Measurements from ENCODE around the gene ZNF813.
"Not testable (repeated sequence)": the region's sequence is repeated elsewhere in the genome, so short reads cannot be mapped to it uniquely, and the experiment has no call there.

Gene ZNF813

GRCh38 chr19:53432088-53432661, 35.4 kb upstream of the ZNF813 start:
- TF ChIP-seq CTCF (conservative IDR thresholded peaks at IDR 0.05; ENCODE audit: low read depth): no peak
- peak; percentile 3 for DNase-seq (ENCODE audit: low spot score)
- ChIA-PET POLR2A (ENCODE audit: low non-redundant PET) (interaction anchor here (0.7 to 1.0 kb wide), 2 partner anchors 19 to 1228 kb away, joined by 3 read pairs; no protein-coding TSS in a partner anchor), CTCF (interaction anchor here (0.6 kb wide), 1 partner anchor 53 kb away, joined by 3 read pairs; no protein-coding TSS in a partner anchor)
- H3K27ac ChIP-seq: peak overlapping the region; percentile 80

- POLR2A ChIA-PET (ENCODE audit: low non-redundant PET); H3K27ac ChIP-seq; DNase-seq (ENCODE audit: low spot score); CTCF ChIA-PET: not testable (repeated sequence)
Observed at GRCh38 chr19:53443809-53444208, 23.7 kb upstream of the ZNF813 start.

- POLR2A ChIA-PET (ENCODE audit: low non-redundant PET); CTCF ChIA-PET; DNase-seq (ENCODE audit: low spot score); H3K27ac ChIP-seq: not testable (repeated sequence)
Observed at GRCh38 chr19:53447196-53447595, 20.3 kb upstream of the ZNF813 start.

- DNase-seq (ENCODE audit: low spot score): no peak
- ChIA-PET POLR2A (ENCODE audit: low non-redundant PET) (no interaction called here), CTCF (no interaction called here)
Observed at GRCh38 chr19:53455828-53456227, 11.7 kb upstream of the ZNF813 start.

GRCh38 chr19:53460131-53460721, 7.3 kb upstream of the ZNF813 start:
- CTCF ChIA-PET; DNase-seq (ENCODE audit: low spot score); H3K27ac ChIP-seq; POLR2A ChIA-PET (ENCODE audit: low non-redundant PET): not testable (repeated sequence)

More at GRCh38 chr19:53455828-53456227, 11.7 kb upstream of the ZNF813 start:
- no peak for TF ChIP-seq CTCF (conservative IDR thresholded peaks at IDR 0.05; ENCODE audit: low read depth)
- no peak overlapping the region for H3K27ac ChIP-seq

GRCh38 chr19:53461866-53462265, 5.7 kb upstream of the ZNF813 start:
- TF ChIP-seq CTCF (conservative IDR thresholded peaks at IDR 0.05; ENCODE audit: low read depth): no peak
- ChIA-PET CTCF (no interaction called here), POLR2A (ENCODE audit: low non-redundant PET) (no interaction called here)
- no peak overlapping the region for H3K27ac ChIP-seq
- DNase-seq (ENCODE audit: low spot score): no peak

- POLR2A ChIA-PET (ENCODE audit: low non-redundant PET): no interaction called here
- no peak overlapping the region for H3K27ac ChIP-seq
- TF ChIP-seq CTCF (conservative IDR thresholded peaks at IDR 0.05; ENCODE audit: low read depth): no peak
- CTCF ChIA-PET: no interaction called here
- no peak for DNase-seq (ENCODE audit: low spot score)
Observed at GRCh38 chr19:53462861-53463260, 4.7 kb upstream of the ZNF813 start.

GRCh38 chr19:53463263-53463662, 4.3 kb upstream of the ZNF813 start:
- H3K27ac ChIP-seq: no peak overlapping the region
- CTCF ChIA-PET: no interaction called here
- TF ChIP-seq CTCF (conservative IDR thresholded peaks at IDR 0.05; ENCODE audit: low read depth): no peak
- POLR2A ChIA-PET (ENCODE audit: low non-redundant PET): no interaction called here
- no peak for DNase-seq (ENCODE audit: low spot score)

All from RWPE1 (cell line).